HCT116 (cell line): Measurements from ENCODE around the gene BACE1. TPM values are rescaled to one million over a fixed set of nuclear protein-coding genes. Genes with fewer than 3 reads are reported as not detected.

Experiments used
- ATAC-seq: fragments of 200-7000 bp; cut with Tn5 transposase; 2 replicates; pipeline ENCODE4 v1.9.1; 2020; ENCODE audit warnings: mild to moderate bottlenecking, moderate library complexity
- BruUV-seq: library from RNA; stranded (reverse); fragments of 400-500 nt; replicated peaks from 2 replicates; lab custom pipeline; 2021; lab: Mats Ljungman, UMichigan
- CTCF ChIA-PET: fragments of 300-600 bp; sonication (Branson Sonifier 250); formaldehyde crosslinking; loops from one replicate; lab custom pipeline; 2021; ENCODE audit warnings: antibody characterized with exemption; lab: Charles Lee
- POLR2A ChIA-PET: fragments of 300-600, 350-600 bp; sonication (Branson Sonifier 250); formaldehyde crosslinking; loops from one replicate; lab custom pipeline; 2021; ENCODE audit warnings: antibody characterized with exemption; lab: Charles Lee
- RAD21 ChIA-PET, 2 experiments: fragments of 300-600 bp; sonication (Branson Sonifier 250); formaldehyde crosslinking; loops; one replicate each; lab custom pipeline; 2023; ENCODE audit warnings: low total read pairs in 2 of 2; ENCODE audit not compliant: uncharacterized antibody in 2 of 2, unreplicated experiment in 2 of 2, low non-redundant PET in 1 of 2; lab: Charles Lee
- DNase-seq: peaks from one replicate; pipeline ENCODE4 v3.0.0-alpha.2; 2010; ENCODE audit warnings: low read depth, low spot score
- H2AFZ ChIP-seq: fragments of 200-600 bp; shearing (Covaris generic), sonication (generic); 2 replicates; pipeline ENCODE4 v1.6.1; 2017; ENCODE audit warnings: low read depth, mixed run types, mixed read lengths, antibody characterized with exemption, low read length; ENCODE audit not compliant: poor library complexity, severe bottlenecking
- H3K27ac ChIP-seq: 2 replicates; pipeline ENCODE4 v1.5.1; 2012; ENCODE audit warnings: low read depth, low read length
- H3K27me3 ChIP-seq: fragments of 200-600 bp; sonication (generic); 2 replicates; pipeline ENCODE4 v1.6.1; 2016; ENCODE audit warnings: mixed run types, low read length, mixed read lengths; ENCODE audit not compliant: insufficient read depth
- H3K36me3 ChIP-seq, 2 experiments: fragments of 200-500 bp in 1 of 2; fragments of 200-600 bp in 1 of 2; sonication (Bioruptor generic) in 1 of 2; sonication (generic) in 1 of 2; 2 replicates each; pipeline versions ENCODE4 v1.5.1 to v1.6.1; 2014 to 2016; ENCODE audit warnings: low read length in 2 of 2, inconsistent platforms in 1 of 2, mixed read lengths in 1 of 2, mixed run types in 1 of 2; ENCODE audit not compliant: insufficient read depth in 2 of 2, control insufficient read depth in 1 of 2
- H3K4me1 ChIP-seq, 2 experiments: fragments of 200-600 bp in 1 of 2; sonication (generic) in 1 of 2; 2 replicates each; pipeline versions ENCODE4 v1.5.1 to v1.6.1; 2012 to 2017; ENCODE audit warnings: low read length in 2 of 2, inconsistent platforms in 1 of 2, mild to moderate bottlenecking in 1 of 2, mixed read lengths in 1 of 2, mixed run types in 1 of 2, moderate library complexity in 1 of 2; ENCODE audit not compliant: insufficient read depth in 2 of 2, control insufficient read depth in 1 of 2
- H3K4me2 ChIP-seq: fragments of 200-600 bp; sonication (generic); 2 replicates; pipeline ENCODE4 v1.6.1; 2017; ENCODE audit warnings: mixed run types, low read length, mixed read lengths
- H3K4me3 ChIP-seq, 2 experiments: fragments of 200-600 bp in 1 of 2; sonication (generic) in 1 of 2; replicated peaks in 1 of 2; 2 replicates each; pipeline ENCODE4 v1.5.1; 2011 to 2016; ENCODE audit warnings: low read length in 2 of 2, control low read depth in 1 of 2, low read depth in 1 of 2, mild to moderate bottlenecking in 1 of 2, mixed read lengths in 1 of 2, mixed run types in 1 of 2
- H3K79me2 ChIP-seq: fragments of 200-600 bp; sonication (generic); 2 replicates; pipeline ENCODE4 v1.6.1; 2017; ENCODE audit warnings: mild to moderate bottlenecking, mixed run types, low read length, moderate library complexity, mixed read lengths; ENCODE audit not compliant: insufficient read depth
- H3K9ac ChIP-seq: fragments of 200-600 bp; sonication (generic); 2 replicates; pipeline ENCODE4 v1.6.1; 2016; ENCODE audit warnings: low read length, mixed read lengths
- H3K9me2 ChIP-seq: fragments of 200-600 bp; sonication (generic), shearing (Covaris generic); 2 replicates; pipeline ENCODE4 v1.6.1; 2017; ENCODE audit warnings: mixed run types, mild to moderate bottlenecking, moderate library complexity; ENCODE audit not compliant: insufficient read depth
- H3K9me3 ChIP-seq, 2 experiments: fragments of 200-500 bp in 1 of 2; fragments of 200-600 bp in 1 of 2; sonication (Bioruptor generic) in 1 of 2; sonication (generic) in 1 of 2; 2 replicates each; pipeline ENCODE4 v1.6.1; 2014 to 2017; ENCODE audit warnings: low read length in 2 of 2, mixed read lengths in 2 of 2, inconsistent platforms in 1 of 2, low read depth in 1 of 2, mild to moderate bottlenecking in 1 of 2, mixed run types in 1 of 2, moderate library complexity in 1 of 2; ENCODE audit not compliant: control insufficient read depth in 1 of 2, insufficient read depth in 1 of 2
- H4K20me1 ChIP-seq: fragments of 200-600 bp; sonication (generic), shearing (Covaris generic); 2 replicates; pipeline ENCODE4 v1.6.1; 2017; ENCODE audit warnings: mixed run types, mild to moderate bottlenecking, moderate library complexity; ENCODE audit not compliant: insufficient read depth
- CBX3 ChIP-seq: IDR thresholded peaks from 2 replicates; pipeline ENCODE4 v1.6.1; 2012; ENCODE audit warnings: low read depth
- CTCF ChIP-seq, 3 experiments: fragments of 200-600 bp in 1 of 3; sonication (generic) in 1 of 3; IDR thresholded peaks in 2 of 3; conservative IDR thresholded peaks in 1 of 3; 2 replicates each; pipeline ENCODE4 v1.5.1; 2012 to 2017; ENCODE audit warnings: low read depth in 2 of 3, low read length in 2 of 3, antibody characterized with exemption in 1 of 3, borderline replicate concordance in 1 of 3, control low read depth in 1 of 3, mild to moderate bottlenecking in 1 of 3, mixed read lengths in 1 of 3, mixed run types in 1 of 3, moderate library complexity in 1 of 3; ENCODE audit not compliant: insufficient read depth in 1 of 3
- EGR1 ChIP-seq: IDR thresholded peaks from 2 replicates; pipeline ENCODE4 v1.6.1; 2012; ENCODE audit warnings: low read depth
- POLR2AphosphoS5 ChIP-seq: IDR thresholded peaks from 2 replicates; pipeline ENCODE4 v1.6.1; 2011; ENCODE audit warnings: mild to moderate bottlenecking, low read depth, low read length, moderate library complexity
- SRF ChIP-seq: IDR thresholded peaks from 2 replicates; pipeline ENCODE4 v1.6.1; 2012; ENCODE audit warnings: low read depth
- YY1 ChIP-seq: IDR thresholded peaks from 2 replicates; pipeline ENCODE4 v1.6.1; 2011; ENCODE audit warnings: low read length, low read depth, moderate library complexity, mild to moderate bottlenecking; ENCODE audit not compliant: insufficient replicate concordance; ENCODE audit errors: extremely low read depth
- intact Hi-C: fragments of 100-400 bp; cut with micrococcal nuclease; formaldehyde crosslinking; loops from 2 replicates; pipeline ENCODE4 v1.10.0; 2022
- total RNA-seq: library from RNA; stranded (reverse); gene quantifications from one replicate; pipeline ENCODE4 v1.2.1, GENCODE V29; 2021; ENCODE audit not compliant: unreplicated experiment
- TF ChIP-seq, protein P1 (sequence below): IDR thresholded peaks from 2 replicates; pipeline ENCODE4 v1.6.1; 2012
- TF ChIP-seq, protein P2 (sequence below): IDR thresholded peaks from 2 replicates; pipeline ENCODE4 v1.6.1; 2011; ENCODE audit warnings: mild to moderate bottlenecking, low read length, moderate library complexity; ENCODE audit not compliant: insufficient replicate concordance; ENCODE audit errors: extremely low read depth

BACE1 gene
- total RNA-seq, 1 experiment from 2014 or later, result 8.5 TPM

- no peak for TF ChIP-seq CTCF (IDR thresholded peaks at IDR 0.05 in 2 of 3, conservative IDR thresholded peaks at IDR 0.05 in 1 of 3; ENCODE audit: borderline replicate concordance in 1 of 3, insufficient read depth in 1 of 3, low read depth in 2 of 3, low read length in 2 of 3)
- TF ChIP-seq EGR1, result no peak
- TF ChIP-seq CBX3, result no peak
- TF ChIP-seq YY1, result no peak
- TF ChIP-seq, protein P1, sequence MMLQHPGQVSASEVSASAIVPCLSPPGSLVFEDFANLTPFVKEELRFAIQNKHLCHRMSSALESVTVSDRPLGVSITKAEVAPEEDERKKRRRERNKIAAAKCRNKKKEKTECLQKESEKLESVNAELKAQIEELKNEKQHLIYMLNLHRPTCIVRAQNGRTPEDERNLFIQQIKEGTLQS, result no peak
- no peak for TF ChIP-seq SRF
Measured at GRCh38 chr11:117290809-117291396, 25.2 kb downstream of the BACE1 start, which contains the start of gene BACE1-AS (continued).

DNA sequence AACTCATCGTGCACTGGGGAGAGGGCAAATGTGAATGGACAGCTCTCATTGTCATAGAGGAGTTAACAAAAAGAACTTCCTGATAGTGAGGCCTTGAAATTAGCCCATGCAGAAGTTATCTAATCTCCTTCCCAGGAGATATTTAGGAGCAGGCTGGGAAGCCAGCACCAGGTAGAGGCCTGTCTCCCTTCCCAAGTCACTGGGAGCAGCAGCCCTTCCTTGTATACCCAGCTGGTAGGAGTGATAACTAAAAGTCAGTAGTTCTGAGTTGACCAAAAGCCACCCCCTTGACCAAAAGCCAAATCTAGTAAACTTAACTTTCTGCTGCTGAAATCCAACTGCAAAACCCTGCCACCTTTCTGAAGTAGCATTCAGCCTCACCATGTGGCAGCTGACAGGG, 26.3 kb downstream of the BACE1 start:
- TF ChIP-seq, protein P1, result no peak
- TF ChIP-seq EGR1 (no peak), POLR2AphosphoS5 (no peak)
- TF ChIP-seq, protein P2, sequence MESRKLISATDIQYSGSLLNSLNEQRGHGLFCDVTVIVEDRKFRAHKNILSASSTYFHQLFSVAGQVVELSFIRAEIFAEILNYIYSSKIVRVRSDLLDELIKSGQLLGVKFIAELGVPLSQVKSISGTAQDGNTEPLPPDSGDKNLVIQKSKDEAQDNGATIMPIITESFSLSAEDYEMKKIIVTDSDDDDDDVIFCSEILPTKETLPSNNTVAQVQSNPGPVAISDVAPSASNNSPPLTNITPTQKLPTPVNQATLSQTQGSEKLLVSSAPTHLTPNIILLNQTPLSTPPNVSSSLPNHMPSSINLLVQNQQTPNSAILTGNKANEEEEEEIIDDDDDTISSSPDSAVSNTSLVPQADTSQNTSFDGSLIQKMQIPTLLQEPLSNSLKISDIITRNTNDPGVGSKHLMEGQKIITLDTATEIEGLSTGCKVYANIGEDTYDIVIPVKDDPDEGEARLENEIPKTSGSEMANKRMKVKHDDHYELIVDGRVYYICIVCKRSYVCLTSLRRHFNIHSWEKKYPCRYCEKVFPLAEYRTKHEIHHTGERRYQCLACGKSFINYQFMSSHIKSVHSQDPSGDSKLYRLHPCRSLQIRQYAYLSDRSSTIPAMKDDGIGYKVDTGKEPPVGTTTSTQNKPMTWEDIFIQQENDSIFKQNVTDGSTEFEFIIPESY, result no peak
- BruUV-seq, result no TSS peak
- DNase-seq (no peak), ATAC-seq (no peak)
- ChIA-PET POLR2A (interaction anchor here (1.5 kb wide), 1 partner anchor 15 kb away, joined by 3 read pairs; no protein-coding TSS in a partner anchor), CTCF (interaction anchor here (0.6 kb wide), 1 partner anchor 192 kb away, joined by 4 read pairs; the partner anchor contains the start of gene SIK3), RAD21 (no interaction called here)
- no peaks in the 10 kb centered on the region for H4K20me1 ChIP-seq
- no peaks in the 10 kb centered on the region for H3K9me3 ChIP-seq
- H3K36me3 ChIP-seq, result peaks cover 3 to 11% of the 10 kb centered on the region in 2 experiments; a peak in 3 of 4 replicates
- no peak overlapping the region for H3K27ac ChIP-seq
- H3K9me2 ChIP-seq, result no peaks in the 10 kb centered on the region
- intact Hi-C loops, result no loop called here
- peaks cover 2 to 15% of the 10 kb centered on the region in 2 experiments; a peak in 3 of 4 replicates for H3K4me1 ChIP-seq
- H3K27me3 ChIP-seq, result no peaks in the 10 kb centered on the region
- H3K9ac ChIP-seq, result no peak overlapping the region
- H3K4me2 ChIP-seq, result no peak overlapping the region
- no peak overlapping the region for H3K4me3 ChIP-seq
- H3K79me2 ChIP-seq, result no peaks in the 10 kb centered on the region
- no peak overlapping the region for H2AFZ ChIP-seq
